WERI-Rb-1 (cell line): Measurements from ENCODE around the gene HTR3A.

Experiments
- DNase-seq: peaks from one replicate; pipeline ENCODE4 v3.0.0-alpha.2; 2020
- H3K27ac ChIP-seq: fragments of 250-450 bp; sonication (Bioruptor Pico); 2 replicates; pipeline ENCODE4 v1.5.1; 2020; ENCODE audit warnings: mild to moderate bottlenecking, moderate library complexity
- H3K27me3 ChIP-seq: fragments of 250-450 bp; sonication (Bioruptor Pico); 2 replicates; pipeline ENCODE4 v1.5.1; 2021; ENCODE audit warnings: mild to moderate bottlenecking, low read depth, moderate library complexity; ENCODE audit not compliant: insufficient read depth, severe bottlenecking
- H3K36me3 ChIP-seq: fragments of 250-450 bp; sonication (Bioruptor Pico); 2 replicates; pipeline ENCODE4 v1.5.1; 2020; ENCODE audit warnings: mild to moderate bottlenecking, moderate library complexity
- H3K4me3 ChIP-seq: 2 replicates; pipeline ENCODE4 v1.5.1; 2011; ENCODE audit warnings: low read depth, mild to moderate bottlenecking, control low read depth, low read length
- H3K9me3 ChIP-seq: fragments of 250-450 bp; sonication (Bioruptor Pico); 2 replicates; pipeline ENCODE4 v1.5.1; 2021; ENCODE audit warnings: mild to moderate bottlenecking, moderate library complexity; ENCODE audit not compliant: severe bottlenecking
- CTCF ChIP-seq: IDR thresholded peaks from 2 replicates; pipeline ENCODE4 v1.5.1; 2011; ENCODE audit warnings: low read depth, mild to moderate bottlenecking, control low read depth, inconsistent platforms, low read length

The HTR3A gene

GRCh38 chr11:114016986-114017385, 42.1 kb downstream of the HTR3A start:
- no peaks in the 10 kb centered on the region for H3K9me3 ChIP-seq
- no peaks in the 10 kb centered on the region for H3K27me3 ChIP-seq
- H3K27ac ChIP-seq: no peak overlapping the region
- no peak overlapping the region for H3K4me3 ChIP-seq
- no peak for TF ChIP-seq CTCF
- DNase-seq: no peak
- no peaks in the 10 kb centered on the region for H3K36me3 ChIP-seq

- H3K4me3 ChIP-seq: no peak overlapping the region
- H3K27me3 ChIP-seq: no peaks in the 10 kb centered on the region
- DNase-seq: no peak
- H3K9me3 ChIP-seq: no peaks in the 10 kb centered on the region
- H3K27ac ChIP-seq: no peak overlapping the region
- TF ChIP-seq CTCF: no peak
- H3K36me3 ChIP-seq: no peaks in the 10 kb centered on the region
These were observed 42.8 kb downstream of the HTR3A start for GRCh38 chr11:114017723-114018122.

GRCh38 chr11:114019046-114019445, 44.1 kb downstream of the HTR3A start:
- H3K36me3 ChIP-seq: no peaks in the 10 kb centered on the region
- no peak for DNase-seq
- no peak overlapping the region for H3K4me3 ChIP-seq
- H3K27ac ChIP-seq: no peak overlapping the region
- TF ChIP-seq CTCF: no peak
- no peaks in the 10 kb centered on the region for H3K27me3 ChIP-seq
- H3K9me3 ChIP-seq: no peaks in the 10 kb centered on the region

- TF ChIP-seq CTCF: no peak
- H3K36me3 ChIP-seq: no peaks in the 10 kb centered on the region
- no peaks in the 10 kb centered on the region for H3K9me3 ChIP-seq
- no peak overlapping the region for H3K27ac ChIP-seq
- H3K4me3 ChIP-seq: no peak overlapping the region
- no peaks in the 10 kb centered on the region for H3K27me3 ChIP-seq
- no peak for DNase-seq
These were observed 44.7 kb downstream of the HTR3A start for GRCh38 chr11:114019574-114019973.

GRCh38 chr11:114025329-114025907, 50.5 kb downstream of the HTR3A start:
- Histone ChIP-seq H3K4me3 (no peak overlapping the region), H3K27ac (no peak overlapping the region), H3K36me3 (no peaks in the 10 kb centered on the region), H3K27me3 (no peaks in the 10 kb centered on the region), H3K9me3 (no peaks in the 10 kb centered on the region)
- TF ChIP-seq CTCF: no peak
- no peak for DNase-seq

GRCh38 chr11:114026355-114026754, 51.4 kb downstream of the HTR3A start:
- peak; percentile 30; the same call in 1 of the 2 replicates for TF ChIP-seq CTCF
- Histone ChIP-seq H3K4me3 (no peak overlapping the region), H3K9me3 (no peaks in the 10 kb centered on the region), H3K27ac (no peak overlapping the region), H3K27me3 (no peaks in the 10 kb centered on the region), H3K36me3 (no peaks in the 10 kb centered on the region)
- DNase-seq: no peak
